Activated naive CD8-positive, alpha-beta T cell treated with anti-CD3 and anti-CD28 coated beads, Interleukin-2, amount 10 ng/mL, durations not matched to agents 7 days and 5 days (primary cell): ENCODE data around the gene SPRR2B. TPM values are rescaled to one million over a fixed set of nuclear protein-coding genes. Genes with fewer than 3 reads are reported as not detected.
"Not testable (repeated sequence)": the region's sequence is repeated elsewhere in the genome, so short reads cannot be mapped to it uniquely, and the experiment has no call there.

ENCODE experiments used
- ATAC-seq: fragments of 150-1000 bp; cut with Tn5 transposase; one replicate; pipeline ENCODE4 v1.10.0; 2021; ENCODE audit warnings: low read depth, moderate library complexity
- POLR2A ChIA-PET: fragments of 350-600 bp; sonication (Branson Sonifier 250); formaldehyde crosslinking; loops from one replicate; lab custom pipeline; 2021; ENCODE audit warnings: antibody characterized with exemption; lab: Charles Lee
- DNase-seq: peaks from one replicate; pipeline ENCODE4 v3.0.0; 2021
- H3K27ac Mint-ChIP-seq: one replicate; pipeline ENCODE4 v1.8.0; 2022; ENCODE audit warnings: mild to moderate bottlenecking, mixed read lengths
- H3K27me3 Mint-ChIP-seq: one replicate; pipeline ENCODE4 v1.8.0; 2022; ENCODE audit warnings: mild to moderate bottlenecking, moderate library complexity, mixed read lengths
- H3K36me3 Mint-ChIP-seq: one replicate; pipeline ENCODE4 v1.8.0; 2021; ENCODE audit warnings: mild to moderate bottlenecking, mixed read lengths
- H3K4me1 Mint-ChIP-seq: one replicate; pipeline ENCODE4 v1.8.0; 2021; ENCODE audit warnings: mixed read lengths
- H3K4me3 Mint-ChIP-seq: one replicate; pipeline ENCODE4 v1.8.0; 2022; ENCODE audit warnings: mild to moderate bottlenecking, moderate library complexity, mixed read lengths
- H3K9me3 Mint-ChIP-seq: one replicate; pipeline ENCODE4 v1.8.0; 2021; ENCODE audit warnings: mixed read lengths
- total RNA-seq, 2 experiments: library from RNA; stranded (reverse); gene quantifications; one replicate each; pipeline ENCODE4 v1.2.3, GENCODE V29; 2021

SPRR2B gene
- total RNA-seq, 2 experiments from 2014 or later: not detected

DNA sequence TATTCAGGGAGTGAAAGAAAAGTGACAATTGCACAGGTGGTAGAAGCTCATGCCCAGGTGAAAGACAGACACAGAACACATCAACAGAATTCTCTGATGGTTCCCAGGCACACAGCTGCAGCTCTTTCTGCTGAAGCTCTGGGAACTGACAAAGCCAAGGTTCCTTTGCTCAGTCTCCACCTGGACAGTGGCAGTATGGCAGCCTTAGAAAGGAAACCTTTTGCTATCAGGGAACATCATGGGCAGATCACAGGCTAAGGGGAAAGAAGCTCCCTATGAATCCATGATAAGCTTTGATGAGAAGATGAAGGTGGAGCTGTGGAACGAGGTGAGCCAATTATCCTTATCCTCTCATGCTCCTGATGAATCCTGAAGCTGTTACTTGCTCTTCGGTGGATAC, 1.2 kb downstream of the SPRR2B start:
- peaks cover 16% of the 10 kb centered on the region for H3K27me3 Mint-ChIP-seq
- H3K36me3 Mint-ChIP-seq: no peaks in the 10 kb centered on the region
- ATAC-seq (no peak), DNase-seq (no peak)
- H3K4me1 Mint-ChIP-seq: no peaks in the 10 kb centered on the region
- POLR2A ChIA-PET: no interaction called here
- no peak overlapping the region for H3K4me3 Mint-ChIP-seq
- H3K27ac Mint-ChIP-seq: no peak overlapping the region
- no peaks in the 10 kb centered on the region for H3K9me3 Mint-ChIP-seq

DNA sequence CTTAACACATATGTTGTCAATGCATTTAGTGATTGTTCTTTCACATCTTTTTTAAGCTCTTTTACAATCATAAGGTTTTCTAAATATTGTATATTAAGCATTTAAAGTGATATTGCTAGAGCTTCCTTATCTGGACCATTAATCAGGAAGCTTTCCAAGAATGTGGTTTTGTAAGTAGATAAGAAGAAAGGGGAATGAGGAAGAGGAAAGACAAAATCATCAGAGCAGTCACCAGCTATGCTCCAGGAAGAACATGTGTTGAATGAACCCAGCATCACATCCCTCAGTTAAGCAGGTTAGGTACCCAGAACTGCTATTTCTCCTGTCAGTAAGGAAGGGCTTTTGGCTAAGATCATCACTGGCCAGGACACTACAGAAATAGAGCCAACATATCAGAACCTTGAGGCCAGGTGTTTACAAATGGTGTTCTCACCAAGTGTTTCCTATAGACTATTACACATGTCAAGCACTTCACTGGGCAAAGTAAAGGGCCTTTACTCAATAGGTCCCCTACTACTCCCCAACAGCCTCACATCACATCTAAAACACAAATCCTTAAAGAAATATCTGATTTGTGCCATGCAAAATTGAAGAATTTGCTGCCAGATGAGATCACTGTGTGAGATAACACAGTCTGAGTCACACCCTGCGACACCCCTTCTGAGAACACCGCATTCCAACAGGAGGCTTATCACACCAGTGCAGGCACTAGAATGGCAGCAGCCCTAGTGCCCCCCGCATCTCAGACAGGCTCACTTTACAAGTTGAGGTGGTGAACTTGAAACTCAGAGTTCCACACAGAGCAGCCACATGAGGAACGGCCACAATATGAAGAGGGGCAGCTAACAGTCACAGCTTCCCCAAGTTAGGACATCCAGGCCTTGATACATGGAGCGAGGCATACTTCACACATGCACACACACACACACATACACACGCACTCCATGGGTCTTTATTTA, 12.3 kb downstream of the SPRR2B start:
- H3K9me3 Mint-ChIP-seq: no peaks in the 10 kb centered on the region
- peaks cover 4% of the 10 kb centered on the region for H3K27me3 Mint-ChIP-seq
- no peak for DNase-seq
- H3K36me3 Mint-ChIP-seq: no peaks in the 10 kb centered on the region
- POLR2A ChIA-PET: no interaction called here
- no peak overlapping the region for H3K4me3 Mint-ChIP-seq
- H3K27ac Mint-ChIP-seq: no peak overlapping the region
- H3K4me1 Mint-ChIP-seq: no peaks in the 10 kb centered on the region
- no peak for ATAC-seq

DNA sequence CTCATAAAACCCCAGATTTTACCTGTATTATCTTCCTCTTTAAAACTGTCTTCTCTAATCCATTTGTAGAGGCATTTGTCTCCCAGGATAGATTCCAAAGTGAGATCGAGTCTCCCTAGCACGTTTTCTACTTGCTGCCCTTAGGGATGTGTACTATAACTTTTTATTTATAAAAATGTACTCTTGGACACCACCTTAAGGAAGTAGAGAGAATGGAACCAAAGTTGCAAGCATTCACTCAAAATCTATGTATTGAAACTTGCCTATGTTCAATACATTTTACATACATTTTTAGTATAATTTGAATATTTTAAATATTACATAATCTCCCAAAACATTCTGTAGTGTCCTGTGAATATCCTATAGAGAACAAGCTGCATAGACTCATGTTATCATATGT, 13.3 kb downstream of the SPRR2B start:
- Mint-ChIP-seq H3K36me3 (no peaks in the 10 kb centered on the region), H3K4me1 (no peaks in the 10 kb centered on the region), H3K27me3 (peaks cover 4% of the 10 kb centered on the region), H3K9me3 (no peaks in the 10 kb centered on the region), H3K4me3 (no peak overlapping the region), H3K27ac (no peak overlapping the region)
- ATAC-seq (no peak), DNase-seq (no peak)
- POLR2A ChIA-PET: no interaction called here

DNA sequence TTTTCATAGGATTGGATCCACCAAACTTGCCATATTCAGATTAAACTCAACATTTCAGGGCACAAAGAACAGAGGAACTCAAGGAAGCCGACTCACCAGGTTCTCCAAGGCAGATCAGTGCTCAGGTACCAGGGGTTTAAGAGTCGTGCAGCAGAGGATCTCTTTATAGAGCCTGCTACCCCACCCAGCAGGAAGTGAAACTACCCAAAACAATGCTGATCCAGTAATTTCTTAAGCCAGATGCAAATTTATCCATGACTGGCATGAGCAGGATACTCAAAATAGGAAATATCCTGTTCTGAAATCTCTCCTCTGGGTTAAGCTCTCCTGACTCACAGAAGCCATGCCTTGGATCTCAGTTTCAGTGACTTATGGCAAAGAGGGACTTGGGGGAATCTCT, 14.0 kb downstream of the SPRR2B start, which contains the start of gene SPRR2A:
Gene SPRR2A, minus strand, starts transcription at position 138 of the 400 bp plus-strand sequence. CDS start 777 bp downstream, outside the sequence.
- H3K36me3 Mint-ChIP-seq: no peaks in the 10 kb centered on the region
- H3K27ac Mint-ChIP-seq: no peak within 1 kb of the TSS
- no peaks in the 10 kb centered on the region for H3K4me1 Mint-ChIP-seq
- POLR2A ChIA-PET: no interaction called here
- DNase-seq: no peak
- no peak for ATAC-seq
- H3K27me3 Mint-ChIP-seq: peaks cover 3% of the 10 kb centered on the region
- no peaks in the 10 kb centered on the region for H3K9me3 Mint-ChIP-seq
- H3K4me3 Mint-ChIP-seq: no peak within 1 kb of the TSS

DNA sequence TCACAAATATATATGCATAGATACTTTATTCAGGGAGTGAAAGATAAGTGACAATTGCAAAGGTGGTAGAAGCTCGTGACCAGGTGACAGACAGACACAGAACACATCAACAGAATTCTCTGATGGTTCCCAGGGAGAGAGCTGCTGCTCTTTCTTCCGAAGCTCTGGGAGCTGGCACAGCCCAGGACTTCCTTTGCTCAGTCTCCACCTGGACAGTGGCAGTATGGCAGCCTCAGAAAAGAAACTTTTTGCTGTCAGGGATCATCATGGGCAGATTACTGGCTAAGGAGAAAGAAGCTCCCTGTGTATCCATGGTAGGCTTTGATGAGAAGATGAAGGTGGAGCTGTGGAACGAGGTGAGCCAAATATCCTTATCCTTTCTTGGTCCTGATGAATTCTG, 15.3 kb downstream of the SPRR2B start:
- POLR2A ChIA-PET, H3K27me3 Mint-ChIP-seq, H3K4me3 Mint-ChIP-seq, H3K4me1 Mint-ChIP-seq, DNase-seq, H3K36me3 Mint-ChIP-seq, ATAC-seq, H3K9me3 Mint-ChIP-seq, H3K27ac Mint-ChIP-seq: not testable (repeated sequence)

DNA sequence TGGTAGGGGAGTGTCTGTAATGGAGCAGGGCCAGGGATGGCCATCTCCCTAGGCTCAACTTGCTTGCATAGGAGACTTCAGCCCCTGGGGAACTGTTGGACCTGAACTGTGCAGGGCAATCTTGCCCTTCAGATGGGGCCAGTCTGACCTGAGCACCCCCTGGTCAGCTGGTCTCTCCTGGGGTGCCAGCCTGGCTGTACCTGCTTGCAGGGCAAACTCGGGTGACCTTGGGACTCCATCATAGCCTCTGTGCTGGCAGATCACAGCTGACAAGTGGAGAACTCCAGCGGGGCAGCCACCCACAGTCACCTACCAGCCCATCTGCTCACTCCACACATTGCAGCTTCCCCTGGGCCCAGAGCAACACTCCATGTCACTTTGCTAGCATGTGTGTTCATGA, 22.2 kb downstream of the SPRR2B start:
- Mint-ChIP-seq H3K36me3 (no peaks in the 10 kb centered on the region), H3K4me3 (no peak overlapping the region), H3K27ac (no peak overlapping the region), H3K27me3 (peaks cover 8% of the 10 kb centered on the region), H3K9me3 (no peaks in the 10 kb centered on the region), H3K4me1 (no peaks in the 10 kb centered on the region)
- POLR2A ChIA-PET: no interaction called here
- ATAC-seq: no peak
- DNase-seq: no peak

DNA sequence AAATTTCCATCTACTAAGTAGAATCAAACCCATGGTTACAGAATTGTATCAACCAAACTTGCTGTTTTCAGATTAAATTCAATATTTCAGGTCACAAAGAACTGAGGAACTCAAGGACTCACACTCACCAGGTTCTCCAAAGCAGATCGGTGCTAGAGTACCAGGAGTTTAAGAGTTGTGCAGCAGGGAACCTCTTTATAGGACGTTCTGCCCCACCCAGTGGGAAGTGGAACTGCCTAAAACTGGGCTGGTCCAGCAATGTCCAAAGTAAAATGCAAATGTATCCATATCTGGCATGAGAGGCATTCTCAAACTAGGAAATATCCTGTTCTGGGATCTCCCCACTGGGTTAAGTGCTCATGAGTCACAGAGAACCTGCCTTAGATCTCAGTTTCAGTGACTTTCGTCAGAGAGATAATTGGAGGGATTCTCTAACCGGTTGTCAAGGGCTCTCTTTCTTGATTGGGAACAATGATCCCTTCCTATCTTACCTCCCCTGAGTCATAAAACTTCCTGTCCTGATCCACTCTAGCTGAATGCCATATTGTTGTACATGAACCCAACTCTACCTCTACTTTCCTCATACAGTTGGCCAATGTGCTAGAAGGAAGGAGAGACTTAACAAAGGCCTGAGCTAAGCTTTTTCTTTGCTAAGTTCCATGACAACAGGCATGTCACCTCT, 30.3 kb downstream of the SPRR2B start, which contains the start of gene SPRR2D:
Gene SPRR2D, minus strand, starts transcription at position 171 of the 682 bp plus-strand sequence. CDS start 774 bp downstream, outside the sequence.
- no peaks in the 10 kb centered on the region for H3K36me3 Mint-ChIP-seq
- ATAC-seq (no peak), DNase-seq (no peak)
- H3K27ac Mint-ChIP-seq: no peak within 1 kb of the TSS
- POLR2A ChIA-PET: no interaction called here
- no peak within 1 kb of the TSS for H3K4me3 Mint-ChIP-seq
- H3K27me3 Mint-ChIP-seq: peaks cover 20% of the 10 kb centered on the region
- no peaks in the 10 kb centered on the region for H3K9me3 Mint-ChIP-seq
- no peaks in the 10 kb centered on the region for H3K4me1 Mint-ChIP-seq

DNA sequence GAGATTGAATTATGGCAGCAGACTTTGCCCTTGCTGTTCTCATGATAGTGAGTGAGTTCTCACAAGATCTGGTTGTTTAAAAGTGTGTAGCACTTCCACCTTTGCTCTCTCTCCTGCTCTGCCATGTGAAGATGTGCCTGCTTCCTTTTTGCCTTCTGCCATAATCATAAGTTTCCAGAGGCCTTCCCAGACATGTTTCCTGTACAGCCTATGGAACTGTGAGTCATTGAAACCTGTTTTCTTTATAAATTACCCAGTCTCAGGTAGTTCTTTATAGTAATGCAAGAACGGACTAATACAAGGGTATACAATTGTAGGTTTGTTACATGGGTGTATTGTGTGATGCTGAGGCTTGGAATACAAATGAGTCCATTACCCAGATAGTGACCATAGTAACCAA, 36.2 kb downstream of the SPRR2B start:
- POLR2A ChIA-PET: no interaction called here

DNA sequence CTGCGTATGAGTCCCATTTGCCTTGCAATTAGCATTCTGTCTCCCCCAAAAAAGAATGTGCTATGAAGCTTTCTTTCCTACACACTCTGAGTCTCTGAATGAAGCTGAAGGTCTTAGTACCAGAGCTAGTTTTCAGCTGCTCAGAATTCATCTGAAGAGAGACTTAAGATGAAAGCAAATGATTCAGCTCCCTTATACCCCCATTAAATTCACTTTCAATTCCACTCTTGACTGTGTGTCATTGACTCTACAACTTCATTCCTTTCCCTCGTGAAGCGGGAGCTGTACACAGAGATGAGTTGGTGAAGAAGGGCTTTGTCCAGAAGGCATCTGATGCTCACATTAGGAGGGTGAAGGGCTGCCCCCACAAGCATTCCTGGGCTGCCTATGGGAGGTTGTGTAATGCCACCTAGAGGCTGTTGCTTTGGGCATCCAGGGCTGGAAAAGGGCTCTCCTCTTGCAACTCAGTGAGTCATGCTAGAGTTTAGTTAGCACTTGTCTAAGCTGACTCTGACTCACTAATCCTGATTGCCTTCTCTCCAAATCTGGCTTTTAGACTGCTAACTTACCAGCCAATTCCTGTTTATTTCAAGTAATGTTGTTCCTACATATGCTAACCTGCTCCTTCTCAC, 38.6 kb downstream of the SPRR2B start:
- Mint-ChIP-seq H3K27me3 (no peaks in the 10 kb centered on the region), H3K27ac (no peak overlapping the region), H3K4me3 (no peak overlapping the region), H3K9me3 (peaks cover 3% of the 10 kb centered on the region), H3K4me1 (no peaks in the 10 kb centered on the region), H3K36me3 (no peaks in the 10 kb centered on the region)
- DNase-seq (no peak), ATAC-seq (no peak)
- POLR2A ChIA-PET: no interaction called here

More for the DNA sequence above, 36.2 kb downstream of the SPRR2B start:
- Mint-ChIP-seq H3K9me3 (no peaks in the 10 kb centered on the region), H3K27me3 (peaks cover 4% of the 10 kb centered on the region), H3K4me1 (no peaks in the 10 kb centered on the region), H3K36me3 (no peaks in the 10 kb centered on the region), H3K4me3 (no peak overlapping the region), H3K27ac (no peak overlapping the region)
- no peak for DNase-seq
- ATAC-seq: no peak

DNA sequence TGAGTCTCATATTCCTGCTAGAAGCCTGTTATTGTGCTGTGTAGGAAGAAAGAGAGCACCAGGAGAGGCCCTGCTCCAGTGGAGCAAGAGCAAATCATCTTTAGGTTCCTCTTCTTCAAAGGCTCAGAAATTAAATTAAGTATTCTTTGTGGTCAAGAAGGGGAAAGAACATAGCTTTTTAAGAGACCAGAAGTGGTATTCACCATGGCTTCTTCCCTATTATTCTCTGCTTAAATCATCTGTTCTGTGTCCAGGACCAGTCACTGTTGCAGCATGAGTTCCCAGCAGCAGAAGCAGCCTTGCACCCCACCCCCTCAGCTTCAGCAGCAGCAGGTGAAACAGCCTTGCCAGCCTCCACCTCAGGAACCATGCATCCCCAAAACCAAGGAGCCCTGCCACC, 39.3 kb downstream of the SPRR2B start:
- Mint-ChIP-seq H3K9me3 (peaks cover 3% of the 10 kb centered on the region), H3K4me3 (no peak overlapping the region), H3K27ac (no peak overlapping the region), H3K27me3 (no peaks in the 10 kb centered on the region), H3K36me3 (no peaks in the 10 kb centered on the region), H3K4me1 (no peaks in the 10 kb centered on the region)
- POLR2A ChIA-PET: no interaction called here
- DNase-seq: no peak
- ATAC-seq: no peak

DNA sequence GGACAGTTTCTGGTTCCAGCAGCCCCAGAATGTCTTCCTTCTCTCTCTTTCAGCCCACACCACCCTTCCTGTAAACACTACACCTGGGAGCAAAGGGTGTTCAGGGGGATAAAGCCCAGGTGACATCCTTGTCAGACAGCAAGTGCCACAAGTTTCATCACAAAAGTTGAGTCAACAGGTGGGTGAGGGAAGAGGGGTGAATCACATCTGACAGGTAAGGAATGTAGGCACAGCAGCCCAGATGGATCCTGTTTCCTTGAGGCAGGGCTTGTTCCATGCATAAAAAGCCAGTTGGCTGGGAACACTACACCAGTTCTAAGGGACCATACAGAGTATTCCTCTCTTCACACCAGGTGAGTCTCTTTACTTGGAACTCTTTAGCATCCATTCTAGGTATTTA, 40.5 kb downstream of the SPRR2B start, which contains the start of gene SPRR1B:
Gene SPRR1B, plus strand, starts transcription at position 309 of the 400 bp plus-strand sequence. CDS start 1,143 bp downstream, outside the sequence.
- no peak within 1 kb of the TSS for H3K4me3 Mint-ChIP-seq
- H3K9me3 Mint-ChIP-seq: peaks cover 3% of the 10 kb centered on the region
- no peaks in the 10 kb centered on the region for H3K27me3 Mint-ChIP-seq
- ATAC-seq (no peak), DNase-seq (no peak)
- POLR2A ChIA-PET: no interaction called here
- no peak within 1 kb of the TSS for H3K27ac Mint-ChIP-seq
- H3K4me1 Mint-ChIP-seq: no peaks in the 10 kb centered on the region
- H3K36me3 Mint-ChIP-seq: no peaks in the 10 kb centered on the region

DNA sequence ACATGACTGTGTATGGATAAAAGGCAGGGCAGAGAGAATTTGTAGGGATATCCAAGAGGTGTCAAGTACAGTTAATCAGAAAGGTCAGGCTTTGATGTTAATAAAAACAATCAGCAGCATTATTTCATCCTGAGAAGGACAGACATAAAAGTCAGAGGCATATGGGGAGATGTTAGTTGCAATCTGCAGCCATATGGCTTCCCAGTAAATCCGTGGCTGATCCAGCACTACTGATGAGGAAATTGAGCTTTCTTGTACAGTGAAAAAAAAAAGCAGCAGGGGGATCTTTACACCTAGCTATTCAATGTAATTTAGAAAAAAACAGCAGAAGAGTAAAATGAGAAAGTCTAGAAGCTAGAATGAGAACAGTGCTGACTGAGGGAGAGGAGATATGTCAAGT, 42.6 kb downstream of the SPRR2B start:
- no peak overlapping the region for H3K4me3 Mint-ChIP-seq
- H3K9me3 Mint-ChIP-seq: peaks cover 3% of the 10 kb centered on the region
- no peaks in the 10 kb centered on the region for H3K4me1 Mint-ChIP-seq
- no peaks in the 10 kb centered on the region for H3K27me3 Mint-ChIP-seq
- no peak overlapping the region for H3K27ac Mint-ChIP-seq
- DNase-seq (no peak), ATAC-seq (no peak)
- POLR2A ChIA-PET: no interaction called here
- no peaks in the 10 kb centered on the region for H3K36me3 Mint-ChIP-seq

DNA sequence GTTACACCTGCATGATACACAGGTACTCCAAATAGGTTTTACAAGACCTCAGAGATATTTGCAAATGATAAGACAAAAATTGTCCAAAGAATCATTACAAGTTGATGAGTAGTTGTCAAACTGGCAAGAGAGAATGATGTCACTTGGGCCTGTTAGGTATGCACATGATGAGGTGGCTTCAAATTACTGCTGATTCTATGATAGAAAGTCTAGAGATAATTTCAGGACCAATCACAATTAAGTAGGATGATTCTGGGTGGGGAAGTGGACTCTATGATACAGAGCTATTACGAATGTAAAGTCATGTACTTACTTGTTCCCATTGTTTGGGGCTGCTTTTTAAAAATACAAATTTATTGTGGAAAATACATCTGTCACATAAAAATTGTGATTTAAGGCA, 45.6 kb downstream of the SPRR2B start:
- no peak for ATAC-seq
- Mint-ChIP-seq H3K4me3 (no peak overlapping the region), H3K4me1 (no peaks in the 10 kb centered on the region), H3K36me3 (no peaks in the 10 kb centered on the region), H3K27ac (no peak overlapping the region), H3K9me3 (peaks cover 3% of the 10 kb centered on the region), H3K27me3 (peaks cover 10% of the 10 kb centered on the region)
- POLR2A ChIA-PET: no interaction called here
- DNase-seq: no peak
